Neuronal stem cell (in vitro differentiated cells): ENCODE results near the gene PRKN.
A peak's percentile ranks its signal among the peaks of the same experiment; 100 is the strongest.
"Not testable (repeated sequence)": the region's sequence is repeated elsewhere in the genome, so short reads cannot be mapped to it uniquely, and the experiment has no call there.

Experiments
- DNase-seq: peaks from one replicate; pipeline ENCODE4 v3.0.0-alpha.2; 2013; ENCODE audit warnings: low spot score
- H2AFZ ChIP-seq: one replicate; pipeline ENCODE4 v1.6.1; 2013; ENCODE audit warnings: mild to moderate bottlenecking, low read length, inconsistent platforms
- H2AK5ac ChIP-seq: 2 replicates; pipeline ENCODE4 v1.6.1; 2013; ENCODE audit warnings: low read depth, mild to moderate bottlenecking, inconsistent platforms, low read length, moderate library complexity, mixed read lengths
- H2BK120ac ChIP-seq: 2 replicates; pipeline ENCODE4 v1.6.1; 2013; ENCODE audit warnings: low read depth, mild to moderate bottlenecking, inconsistent platforms, low read length, moderate library complexity, mixed read lengths
- H2BK12ac ChIP-seq: one replicate; pipeline ENCODE4 v1.6.1; 2013; ENCODE audit warnings: low read length, inconsistent platforms
- H2BK15ac ChIP-seq: 2 replicates; pipeline ENCODE4 v1.6.1; 2013; ENCODE audit warnings: mild to moderate bottlenecking, low read length, inconsistent platforms, mixed read lengths
- H2BK5ac ChIP-seq: one replicate; pipeline ENCODE4 v1.6.1; 2013; ENCODE audit warnings: inconsistent platforms, mild to moderate bottlenecking, low read length, moderate library complexity
- H3K14ac ChIP-seq: one replicate; pipeline ENCODE4 v1.6.1; 2013; ENCODE audit warnings: low read length, inconsistent platforms
- H3K18ac ChIP-seq: 2 replicates; pipeline ENCODE4 v1.6.1; 2013; ENCODE audit warnings: low read length, inconsistent platforms
- H3K23ac ChIP-seq: 2 replicates; pipeline ENCODE4 v1.6.1; 2013; ENCODE audit warnings: low read depth, mild to moderate bottlenecking, mixed read lengths, low read length, inconsistent platforms; ENCODE audit not compliant: poor library complexity
- H3K27ac ChIP-seq: replicated peaks from 3 replicates; pipeline ENCODE4 v1.5.1; 2013; ENCODE audit warnings: low read length, inconsistent platforms
- H3K27me3 ChIP-seq, 3 experiments: 2 replicates each; pipeline ENCODE4 v1.6.1; 2013; ENCODE audit warnings: low read length in 3 of 3, mild to moderate bottlenecking in 2 of 3, inconsistent platforms in 1 of 3, low read depth in 1 of 3, mixed read lengths in 1 of 3, moderate library complexity in 1 of 3; ENCODE audit not compliant: control insufficient read depth in 3 of 3, insufficient read depth in 3 of 3
- H3K36me3 ChIP-seq, 2 donors: replicated peaks in 1 of 2; 2 replicates each; pipeline ENCODE4 v1.6.1; 2013; ENCODE audit warnings: low read length in 2 of 2; ENCODE audit not compliant: control insufficient read depth in 2 of 2, insufficient read depth in 2 of 2
- H3K4ac ChIP-seq: 2 replicates; pipeline ENCODE4 v1.6.1; 2013; ENCODE audit warnings: inconsistent platforms, mild to moderate bottlenecking, low read length, moderate library complexity
- H3K4me1 ChIP-seq, 2 donors: 1 replicate in 1 of 2; 2 replicates in 1 of 2; pipeline ENCODE4 v1.6.1; 2013; ENCODE audit warnings: low read length in 2 of 2, low read depth in 1 of 2; ENCODE audit not compliant: control insufficient read depth in 2 of 2, insufficient read depth in 1 of 2
- H3K4me2 ChIP-seq: one replicate; pipeline ENCODE4 v1.6.1; 2013; ENCODE audit warnings: mild to moderate bottlenecking, low read length, inconsistent platforms; ENCODE audit not compliant: insufficient read depth, poor library complexity, severe bottlenecking
- H3K4me3 ChIP-seq, 2 donors: 2 replicates each; pipeline ENCODE4 v1.5.1; 2013; ENCODE audit warnings: low read length in 2 of 2, mild to moderate bottlenecking in 2 of 2, inconsistent platforms in 1 of 2, moderate library complexity in 1 of 2
- H3K79me1 ChIP-seq: one replicate; pipeline ENCODE4 v1.6.1; 2013; ENCODE audit warnings: low read depth, mild to moderate bottlenecking, inconsistent platforms, low read length, moderate library complexity
- H3K9ac ChIP-seq: one replicate; pipeline ENCODE4 v1.6.1; 2013; ENCODE audit warnings: mild to moderate bottlenecking, low read depth, low read length, inconsistent platforms; ENCODE audit not compliant: poor library complexity
- H3K9me3 ChIP-seq, 2 donors: replicated peaks in 1 of 2; 2 replicates each; pipeline versions ENCODE3 to v1.6.1; 2013; ENCODE audit warnings: low read length in 2 of 2, mild to moderate bottlenecking in 2 of 2, inconsistent platforms in 1 of 2, low read depth in 1 of 2, mixed read lengths in 1 of 2, moderate library complexity in 1 of 2; ENCODE audit not compliant: control insufficient read depth in 2 of 2, insufficient read depth in 1 of 2
- H4K8ac ChIP-seq: one replicate; pipeline ENCODE4 v1.6.1; 2013; ENCODE audit warnings: low read depth, mild to moderate bottlenecking, inconsistent platforms, low read length, moderate library complexity
- H4K91ac ChIP-seq: one replicate; pipeline ENCODE4 v1.6.1; 2013; ENCODE audit warnings: low read length, low read depth, mild to moderate bottlenecking, inconsistent platforms; ENCODE audit not compliant: poor library complexity
- WGBS, 2 donors: extraction: QIAGEN DNeasy Blood & Tissue Kit; methylation state at CpG; one replicate each; pipeline ENCODE4 v1.1.7; 2013; ENCODE audit warnings: missing lambda C conversion rate in 2 of 2, mixed read lengths in 1 of 2; ENCODE audit not compliant: insufficient read length in 2 of 2, insufficient replicate concordance in 1 of 2; ENCODE audit errors: extremely low coverage in 2 of 2; 5-methylcytosine and 5-hydroxymethylcytosine counted together

Gene PRKN

GRCh38 chr6:162538643-162539064, 188.9 kb downstream of the PRKN start:
- Histone ChIP-seq H3K23ac (no peak overlapping the region), H2BK120ac (no peak overlapping the region), H3K79me1 (no peaks in the 10 kb centered on the region), H2AFZ (peak overlapping the region; percentile 77), H4K91ac (no peak overlapping the region), H3K27me3 (no peaks in the 10 kb centered on the region), H3K4me3 (no peak overlapping the region), H2AK5ac (no peak overlapping the region), H3K14ac (no peak overlapping the region), H4K8ac (no peak overlapping the region), H3K27ac (no peak overlapping the region), H3K18ac (no peak overlapping the region), H2BK12ac (no peak overlapping the region), H3K36me3 (no peaks in the 10 kb centered on the region), H3K4ac (no peak overlapping the region), H3K4me2 (no peak overlapping the region), H3K9me3 (no peaks in the 10 kb centered on the region), H2BK15ac (no peak overlapping the region), H3K4me1 (peaks cover 0 to 4% of the 10 kb centered on the region in 2 donors), H2BK5ac (no peak overlapping the region), H3K9ac (no peak overlapping the region)
- DNase-seq: no peak
- no CpG with 5 or more reads among the region's 8 CpGs for WGBS, 2 donors

DNA sequence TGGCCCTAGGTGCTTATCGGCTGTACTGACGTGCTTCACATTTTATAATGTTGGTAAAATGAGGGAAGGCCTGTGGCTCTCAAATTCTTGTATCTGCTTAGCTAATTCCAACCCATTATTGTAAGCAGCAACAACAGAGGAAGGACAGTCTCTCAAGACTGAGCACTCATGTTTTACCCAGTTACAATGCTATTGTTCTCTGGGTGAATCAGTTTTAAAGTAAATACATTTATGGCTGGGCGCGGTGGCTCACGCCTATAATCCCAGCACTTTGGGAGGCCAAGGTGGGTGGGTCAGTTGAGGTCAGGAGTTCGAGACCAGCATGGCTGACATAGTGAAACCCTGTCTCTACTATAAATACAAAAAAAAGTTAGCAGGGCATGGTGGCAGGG, 194.6 kb downstream of the PRKN start:
- no peak overlapping the region for H2AK5ac ChIP-seq
- WGBS, 2 donors: no CpG with 5 or more reads among the region's 6 CpGs
- no peaks in the 10 kb centered on the region for H3K4me1 ChIP-seq

GRCh38 chr6:162532283-162533008, 195.1 kb downstream of the PRKN start:
- no CpG with 5 or more reads among the region's 9 CpGs for WGBS, 2 donors
- H4K8ac ChIP-seq: no peak overlapping the region

More for the DNA sequence above, 194.6 kb downstream of the PRKN start:
- no peak overlapping the region for H3K23ac ChIP-seq
- no peak overlapping the region for H4K8ac ChIP-seq
- no peaks in the 10 kb centered on the region for H3K9me3 ChIP-seq
- H2BK5ac ChIP-seq: no peak overlapping the region
- H3K18ac ChIP-seq: no peak overlapping the region
- H3K14ac ChIP-seq: no peak overlapping the region
- no peaks in the 10 kb centered on the region for H3K36me3 ChIP-seq
- H3K4me2 ChIP-seq: no peak overlapping the region
- no peaks in the 10 kb centered on the region for H3K27me3 ChIP-seq
- H2BK15ac ChIP-seq: no peak overlapping the region
- H3K4ac ChIP-seq: no peak overlapping the region
- no peaks in the 10 kb centered on the region for H3K79me1 ChIP-seq
- H2BK12ac ChIP-seq: no peak overlapping the region
- no peak overlapping the region for H4K91ac ChIP-seq
- H2BK120ac ChIP-seq: no peak overlapping the region
- no peak for DNase-seq
- no peak overlapping the region for H3K4me3 ChIP-seq
- no peak overlapping the region for H3K9ac ChIP-seq
- peak overlapping the region; percentile 8 for H2AFZ ChIP-seq
- no peak overlapping the region for H3K27ac ChIP-seq

GRCh38 chr6:162531391-162531790, 196.2 kb downstream of the PRKN start:
- not testable (repeated sequence) for H4K8ac ChIP-seq, H3K27ac ChIP-seq, H3K4me3 ChIP-seq, H2AK5ac ChIP-seq, H3K9me3 ChIP-seq, H4K91ac ChIP-seq, H3K23ac ChIP-seq, H3K4ac ChIP-seq, H3K4me2 ChIP-seq, H3K36me3 ChIP-seq, DNase-seq, H2BK15ac ChIP-seq, H3K18ac ChIP-seq, H3K27me3 ChIP-seq, H2BK12ac ChIP-seq, H3K14ac ChIP-seq, H3K79me1 ChIP-seq, H2BK5ac ChIP-seq, H2BK120ac ChIP-seq, H3K9ac ChIP-seq, H3K4me1 ChIP-seq, H2AFZ ChIP-seq
- no CpG with 5 or more reads among the region's 4 CpGs for WGBS, 2 donors

More at GRCh38 chr6:162532283-162533008, 195.1 kb downstream of the PRKN start:
- no peaks in the 10 kb centered on the region for H3K36me3 ChIP-seq
- no peak overlapping the region for H2BK5ac ChIP-seq
- H4K91ac ChIP-seq: no peak overlapping the region
- H3K4me2 ChIP-seq: no peak overlapping the region
- H3K27ac ChIP-seq: no peak overlapping the region
- no peaks in the 10 kb centered on the region for H3K4me1 ChIP-seq
- H3K4me3 ChIP-seq: no peak overlapping the region
- no peaks in the 10 kb centered on the region for H3K27me3 ChIP-seq
- H3K9me3 ChIP-seq: no peaks in the 10 kb centered on the region
- H2BK15ac ChIP-seq: no peak overlapping the region
- no peak overlapping the region for H3K4ac ChIP-seq
- no peak overlapping the region for H2BK12ac ChIP-seq
- H3K14ac ChIP-seq: no peak overlapping the region
- no peak overlapping the region for H3K9ac ChIP-seq
- H3K79me1 ChIP-seq: no peaks in the 10 kb centered on the region
- peak overlapping the region; percentile 8 for H2AFZ ChIP-seq
- H2BK120ac ChIP-seq: no peak overlapping the region
- H3K18ac ChIP-seq: no peak overlapping the region
- no peak overlapping the region for H2AK5ac ChIP-seq
- no peak overlapping the region for H3K23ac ChIP-seq
- no peak for DNase-seq
